Epithelial cell of esophagus (primary cell): ENCODE data around the gene ARRB2.

ENCODE experiments used
- DNase-seq: peaks from one replicate; pipeline ENCODE4 v3.0.0; 2010; ENCODE audit warnings: low read depth
- H3K4me3 ChIP-seq: 2 replicates; pipeline ENCODE4 v1.5.1; 2011; ENCODE audit warnings: mild to moderate bottlenecking, low read length, control low read depth
- CTCF ChIP-seq: IDR thresholded peaks from 2 replicates; pipeline ENCODE4 v1.5.1; 2011; ENCODE audit warnings: low read depth, mild to moderate bottlenecking, low read length, control low read depth, inconsistent platforms; ENCODE audit not compliant: insufficient read depth; ENCODE audit errors: missing control alignments

ARRB2 gene

DNA sequence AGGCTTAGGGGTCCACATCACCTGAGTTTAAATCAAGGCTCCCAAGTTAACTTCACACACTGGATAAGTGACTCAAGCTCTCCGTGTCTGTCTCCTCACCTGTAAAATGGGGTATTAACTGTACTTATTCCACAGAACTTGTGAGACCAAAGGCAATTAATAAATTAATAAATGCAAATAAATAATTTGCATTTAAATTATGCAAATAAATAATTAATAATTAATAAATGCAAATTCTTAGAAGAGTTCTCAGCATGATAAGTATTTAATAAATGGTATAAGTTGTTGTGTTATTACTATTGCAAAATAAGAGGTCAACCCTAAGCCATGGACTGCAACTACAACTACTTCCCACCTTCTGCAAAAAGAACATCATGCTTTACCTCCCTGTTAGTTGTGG lies 43.0 kb downstream of the ARRB2 start:
- H3K4me3 ChIP-seq, result no peak overlapping the region
- TF ChIP-seq CTCF, result no peak
- DNase-seq, result no peak

- no peak for DNase-seq
- no peak overlapping the region for H3K4me3 ChIP-seq
- TF ChIP-seq CTCF, result no peak
Measured at GRCh38 chr17:4759776-4760236, 49.4 kb downstream of the ARRB2 start.

- no peak for DNase-seq
- no peak for TF ChIP-seq CTCF
- H3K4me3 ChIP-seq, result no peak overlapping the region
Measured at GRCh38 chr17:4764595-4764994, 54.2 kb downstream of the ARRB2 start.

DNA sequence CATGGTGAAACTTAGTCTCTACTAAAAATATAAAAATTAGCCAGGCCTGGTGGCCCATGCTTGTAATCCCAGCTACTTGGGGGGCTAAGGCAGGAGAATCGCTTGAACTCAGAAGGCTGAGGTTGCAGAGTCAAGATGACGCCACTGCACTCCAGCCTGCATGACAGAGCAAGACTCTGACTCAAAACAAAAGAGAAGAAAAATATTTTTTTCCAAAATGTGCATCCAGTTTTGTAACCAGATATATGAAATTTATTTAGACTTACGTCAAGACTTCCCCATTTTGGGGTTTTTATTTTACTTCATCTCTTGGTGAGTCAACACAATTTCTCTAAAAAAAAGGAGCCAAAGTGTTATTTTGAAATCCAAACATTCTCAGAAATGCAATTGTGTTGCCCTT lies 55.8 kb downstream of the ARRB2 start:
- no peak for DNase-seq
- no peak overlapping the region for H3K4me3 ChIP-seq
- TF ChIP-seq CTCF, result no peak

DNA sequence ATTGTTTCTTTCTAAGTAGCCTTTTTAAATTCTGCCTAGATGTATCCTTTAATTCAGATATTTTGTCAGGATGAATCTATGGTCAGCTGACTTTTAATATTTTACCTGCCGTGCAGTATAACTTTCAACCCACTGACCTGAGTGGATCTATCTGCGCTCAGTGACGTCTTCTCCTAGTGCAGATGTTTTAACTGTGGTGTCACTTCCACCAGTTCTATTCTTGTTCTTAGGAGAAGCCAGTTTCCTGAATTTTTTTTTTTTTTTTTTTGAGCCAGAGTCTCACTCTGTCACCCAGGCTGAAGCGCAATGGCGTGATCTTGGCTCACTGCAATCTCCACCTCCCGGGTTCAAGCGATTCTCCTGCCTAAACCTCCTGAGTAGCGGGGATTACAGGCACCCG lies 56.3 kb downstream of the ARRB2 start:
- no peak overlapping the region for H3K4me3 ChIP-seq
- TF ChIP-seq CTCF, result no peak
- DNase-seq, result no peak

DNA sequence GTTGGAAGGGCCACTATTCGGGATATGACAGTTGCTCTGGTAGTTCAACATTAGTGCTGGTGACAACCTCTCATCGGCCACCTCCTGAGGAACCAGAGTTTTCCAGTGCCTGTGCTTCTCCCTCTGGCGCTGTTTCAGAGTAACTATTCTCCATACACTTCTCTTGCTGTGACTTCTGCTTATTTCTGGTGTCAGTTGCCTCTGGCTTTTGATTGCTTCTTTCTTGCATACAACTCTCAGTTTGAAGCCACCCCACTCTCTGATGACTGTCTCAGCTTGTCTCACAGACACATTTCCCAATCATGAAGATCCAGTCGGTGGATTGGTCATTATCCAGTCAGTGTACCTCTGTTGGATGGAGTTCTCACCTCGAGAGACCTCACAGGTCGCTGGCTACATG lies 57.9 kb downstream of the ARRB2 start:
- DNase-seq, result peak; percentile 43
- no peak overlapping the region for H3K4me3 ChIP-seq

More for the DNA sequence above, 57.9 kb downstream of the ARRB2 start:
- TF ChIP-seq CTCF, result no peak
